Transverse colon (tissue), 4 donors: ENCODE data around the gene TMEM171.

Source experiments
- CTCF ChIP-seq, 5 experiments: fragments of 200-600 bp in 3 of 5; fragments of 450-650 bp in 2 of 5; sonication (generic) in 3 of 5; IDR thresholded peaks; 1 replicate in 2 of 5; 2 replicates in 3 of 5; pipeline ENCODE4 v1.5.1; 2016 to 2017; ENCODE audit warnings: antibody characterized with exemption in 5 of 5, inconsistent platforms in 3 of 5, mild to moderate bottlenecking in 2 of 5, moderate library complexity in 1 of 5
- EP300 ChIP-seq: sonication (generic); formaldehyde crosslinking; IDR thresholded peaks from one replicate; pipeline ENCODE4 v1.6.1; 2017; ENCODE audit warnings: antibody characterized with exemption, low read depth
- POLR2A ChIP-seq: fragments of 450-650 bp; IDR thresholded peaks from one replicate; pipeline ENCODE4 v1.6.1; 2016; ENCODE audit warnings: antibody characterized with exemption, mild to moderate bottlenecking, moderate library complexity
- POLR2AphosphoS5 ChIP-seq, 3 donors: sonication (generic); formaldehyde crosslinking; IDR thresholded peaks; one replicate each; pipeline ENCODE4 v1.6.1; 2016; ENCODE audit warnings: antibody characterized with exemption in 3 of 3

DNA sequence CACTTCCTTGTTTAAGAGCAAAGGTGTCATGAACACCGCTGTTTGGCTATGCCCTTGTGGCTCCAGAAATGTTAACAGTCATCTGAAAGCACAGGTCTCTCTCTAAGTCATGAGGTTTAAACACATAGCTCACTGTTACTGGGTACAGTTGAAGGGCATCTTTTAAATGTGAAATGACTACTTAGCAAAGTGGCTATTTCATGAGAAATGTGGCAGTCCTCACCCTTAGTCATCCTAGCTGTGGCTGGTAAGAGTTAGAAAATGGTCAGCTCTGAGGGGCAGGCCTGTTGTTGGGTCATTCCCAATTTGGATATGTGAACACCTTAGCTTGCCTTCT is 24.2 kb upstream of the TMEM171 start:
- TF ChIP-seq CTCF (IDR thresholded peaks at IDR 0.05) = no peak
- no peak for TF ChIP-seq POLR2AphosphoS5 (IDR thresholded peaks at IDR 0.05)
- no peak for TF ChIP-seq EP300
- TF ChIP-seq POLR2A = no peak
